SK-N-MC (cell line): ENCODE data around the gene AADACL3.

ENCODE experiments used
- EZH2 ChIP-seq: fragments of 200-600 bp; sonication (generic); IDR thresholded peaks from one replicate; pipeline ENCODE4 v1.6.1; 2017; ENCODE audit warnings: antibody characterized with exemption
- POLR2AphosphoS5 ChIP-seq: IDR thresholded peaks from 2 replicates; pipeline ENCODE4 v1.6.1; 2012; ENCODE audit warnings: mild to moderate bottlenecking, low read depth, low read length, borderline replicate concordance

DNA sequence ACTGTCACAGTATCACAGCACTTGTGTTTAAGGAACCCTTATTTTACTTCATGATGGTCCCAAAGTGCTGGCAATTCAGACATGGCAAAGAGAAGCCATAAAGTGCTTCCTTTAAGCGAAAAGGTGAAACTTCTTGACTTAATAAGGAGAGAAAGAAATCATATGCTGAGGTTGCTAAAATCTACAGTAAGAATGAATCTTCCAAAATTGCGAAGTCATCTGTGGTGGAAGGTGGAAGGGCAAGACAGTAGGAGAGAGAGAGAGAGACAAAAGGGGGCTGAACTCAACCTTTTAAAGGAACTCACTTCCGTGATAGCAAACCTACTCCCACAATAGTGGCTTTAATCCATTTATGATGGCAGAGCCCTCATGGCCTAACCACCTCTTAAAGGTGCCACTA lies 19.3 kb upstream of the AADACL3 start:
- TF ChIP-seq EZH2 (no peak), POLR2AphosphoS5 (no peak)
